Ramos (cell line): ENCODE results near the gene EIF4E2.
"Not testable (repeated sequence)": the region's sequence is repeated elsewhere in the genome, so short reads cannot be mapped to it uniquely, and the experiment has no call there.

Experiments used
- in situ Hi-C: fragments of 300-500 bp; cut with MboI; formaldehyde crosslinking; loops from one replicate; pipeline ENCODE4 v1.14.3; 2022; ENCODE audit warnings: low sequenced_read_pairs; ENCODE audit not compliant: unreplicated experiment

The EIF4E2 gene

GRCh38 chr2:232556426-232556825 lies 5.9 kb downstream of the EIF4E2 start:
- in situ Hi-C loops: no loop called here

- in situ Hi-C loops: no loop called here
Measured at GRCh38 chr2:232562515-232563151, 12.1 kb downstream of the EIF4E2 start.

GRCh38 chr2:232563580-232563979 lies 13.1 kb downstream of the EIF4E2 start:
- in situ Hi-C loops: no loop called here

- in situ Hi-C loops: no loop called here
Measured at GRCh38 chr2:232567721-232568120, 17.2 kb downstream of the EIF4E2 start.

GRCh38 chr2:232568161-232568560 lies 17.7 kb downstream of the EIF4E2 start:
- in situ Hi-C loops: no loop called here

GRCh38 chr2:232569541-232569940 lies 19.1 kb downstream of the EIF4E2 start:
- in situ Hi-C loops: no loop called here

- in situ Hi-C loops: not testable (repeated sequence)
Measured at GRCh38 chr2:232570481-232570880, 20.0 kb downstream of the EIF4E2 start.

GRCh38 chr2:232571026-232571474 lies 20.6 kb downstream of the EIF4E2 start:
- in situ Hi-C loops: no loop called here

- in situ Hi-C loops: no loop called here
Measured at GRCh38 chr2:232573042-232573441, 22.6 kb downstream of the EIF4E2 start.

GRCh38 chr2:232573771-232574435 lies 23.4 kb downstream of the EIF4E2 start:
- in situ Hi-C loops: no loop called here

GRCh38 chr2:232574674-232575403 lies 24.4 kb downstream of the EIF4E2 start:
- in situ Hi-C loops: no loop called here

GRCh38 chr2:232575404-232575746 lies 24.9 kb downstream of the EIF4E2 start:
- in situ Hi-C loops: no loop called here

- in situ Hi-C loops: no loop called here
Measured at GRCh38 chr2:232576995-232577394, 26.5 kb downstream of the EIF4E2 start.

GRCh38 chr2:232577841-232578240 lies 27.4 kb downstream of the EIF4E2 start:
- in situ Hi-C loops: no loop called here

GRCh38 chr2:232578626-232579025 lies 28.1 kb downstream of the EIF4E2 start:
- in situ Hi-C loops: no loop called here

- in situ Hi-C loops: no loop called here
Measured at GRCh38 chr2:232580648-232580981, 30.1 kb downstream of the EIF4E2 start.

GRCh38 chr2:232581725-232582124 lies 31.2 kb downstream of the EIF4E2 start:
- in situ Hi-C loops: no loop called here

GRCh38 chr2:232584238-232584637 lies 33.7 kb downstream of the EIF4E2 start:
- in situ Hi-C loops: no loop called here

GRCh38 chr2:232586943-232587505 lies 36.5 kb downstream of the EIF4E2 start:
- in situ Hi-C loops: no loop called here

- in situ Hi-C loops: no loop called here
Measured at GRCh38 chr2:232587512-232587911, 37.0 kb downstream of the EIF4E2 start.

- in situ Hi-C loops: no loop called here
Measured at GRCh38 chr2:232588031-232588430, 37.5 kb downstream of the EIF4E2 start.
